ENCODE measurements around the gene CRNKL1.
"Not testable (repeated sequence)": the region's sequence is repeated elsewhere in the genome, so short reads cannot be mapped to it uniquely, and the experiment has no call there.

Gene CRNKL1

DNA sequence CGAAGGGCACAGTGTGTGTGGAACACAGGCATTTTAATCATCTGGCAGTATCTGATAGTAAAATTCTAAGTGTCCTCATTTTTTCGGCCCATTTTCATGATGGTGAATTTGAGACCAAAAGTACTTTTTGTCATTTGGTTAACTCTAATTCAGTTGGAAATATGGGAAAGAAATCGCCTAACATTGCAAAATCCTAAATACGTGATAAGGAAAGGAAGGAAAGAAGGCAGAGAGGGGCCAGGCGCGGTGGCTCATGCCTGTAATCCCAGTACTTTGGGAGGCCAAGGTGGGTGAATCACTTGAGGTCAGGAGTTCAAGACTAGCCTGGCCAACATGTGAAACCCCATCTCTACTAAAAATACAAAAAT, 48.3 kb downstream of the CRNKL1 start:
- DNase-seq = not testable (repeated sequence)

DNA sequence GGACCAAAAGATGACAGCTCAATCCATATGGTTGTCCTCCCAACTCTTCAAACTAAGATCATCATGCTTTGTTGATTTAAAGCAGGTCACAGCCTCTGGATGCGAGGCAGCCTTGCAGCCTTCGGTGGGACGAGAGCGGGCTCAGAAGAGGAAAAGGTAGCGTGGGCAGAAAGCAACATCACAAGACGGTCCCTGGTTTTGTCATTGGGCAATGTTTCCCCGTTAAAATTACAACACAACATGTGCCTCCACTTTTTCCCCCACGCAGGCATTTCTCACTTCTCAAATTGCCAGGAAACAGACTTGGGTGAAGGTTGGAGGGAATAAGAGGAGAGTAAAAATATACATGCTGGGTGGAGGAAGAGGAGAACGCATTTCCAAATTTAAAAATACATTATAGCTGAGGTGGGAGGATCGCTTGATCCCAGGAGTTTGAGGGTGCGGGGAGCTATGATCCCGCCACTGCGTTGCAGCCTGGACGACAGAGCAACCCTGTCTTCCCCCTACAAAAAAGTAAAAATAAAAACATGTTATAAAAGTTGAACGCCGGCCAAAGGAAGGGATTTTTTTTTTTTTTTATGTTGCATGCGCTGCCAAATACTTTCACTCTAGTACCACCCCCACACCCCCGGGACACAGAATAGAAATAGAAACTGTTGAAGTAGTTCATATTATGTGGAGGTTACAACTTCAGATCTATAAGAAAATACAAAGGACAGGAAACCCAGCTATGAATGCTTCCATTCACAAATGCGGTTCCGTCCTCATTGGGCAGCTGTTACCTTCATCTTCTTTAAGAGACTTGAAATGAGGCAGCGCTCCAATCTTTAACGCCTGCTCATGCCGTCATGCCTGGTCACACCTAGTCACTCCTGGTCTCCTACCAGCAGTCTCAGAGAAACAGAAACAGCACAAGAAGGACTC, 49.0 kb downstream of the CRNKL1 start:
- no peak for DNase-seq

DNA sequence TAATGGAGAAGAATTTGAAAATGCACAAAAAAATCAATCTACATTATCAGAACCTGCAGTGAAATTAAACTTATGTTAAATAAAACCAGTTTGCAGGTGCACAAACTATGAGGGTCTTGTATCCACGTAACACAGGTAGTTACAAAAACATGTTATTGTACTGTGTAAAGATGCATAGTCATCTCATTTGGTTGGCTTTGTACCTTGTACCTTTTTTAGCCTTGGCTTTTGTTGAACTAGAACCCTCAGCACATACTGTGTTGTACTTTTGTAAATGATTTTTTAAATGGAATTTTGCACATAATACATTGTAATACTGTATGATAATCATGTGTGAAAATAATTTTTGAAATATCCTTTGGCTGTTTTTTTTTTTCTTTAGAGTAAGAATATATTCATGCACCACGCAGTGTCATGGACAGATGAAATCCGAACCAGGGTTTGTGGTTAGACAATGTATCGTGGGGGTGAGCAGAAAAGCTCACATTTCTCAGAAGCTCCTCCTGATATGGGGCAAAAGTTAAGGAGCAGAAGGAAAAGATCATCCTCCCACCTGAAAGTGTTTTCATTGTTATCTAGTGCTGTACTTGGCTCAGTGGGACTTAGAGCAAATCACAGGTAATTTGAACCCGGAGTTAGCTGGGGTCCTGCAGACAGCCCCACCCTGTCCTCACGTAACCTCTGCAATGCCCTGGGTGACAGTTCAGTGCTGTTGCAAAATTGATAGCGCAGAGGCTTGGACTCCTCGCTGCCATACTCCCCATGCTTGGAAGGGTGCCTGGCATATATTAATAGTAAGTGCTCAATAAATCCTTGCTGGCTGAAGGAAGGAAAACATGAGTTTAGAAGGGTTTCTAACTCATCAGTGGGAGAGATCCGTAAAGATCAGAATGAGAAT, 49.9 kb downstream of the CRNKL1 start:
- DNase-seq = no peak

DNA sequence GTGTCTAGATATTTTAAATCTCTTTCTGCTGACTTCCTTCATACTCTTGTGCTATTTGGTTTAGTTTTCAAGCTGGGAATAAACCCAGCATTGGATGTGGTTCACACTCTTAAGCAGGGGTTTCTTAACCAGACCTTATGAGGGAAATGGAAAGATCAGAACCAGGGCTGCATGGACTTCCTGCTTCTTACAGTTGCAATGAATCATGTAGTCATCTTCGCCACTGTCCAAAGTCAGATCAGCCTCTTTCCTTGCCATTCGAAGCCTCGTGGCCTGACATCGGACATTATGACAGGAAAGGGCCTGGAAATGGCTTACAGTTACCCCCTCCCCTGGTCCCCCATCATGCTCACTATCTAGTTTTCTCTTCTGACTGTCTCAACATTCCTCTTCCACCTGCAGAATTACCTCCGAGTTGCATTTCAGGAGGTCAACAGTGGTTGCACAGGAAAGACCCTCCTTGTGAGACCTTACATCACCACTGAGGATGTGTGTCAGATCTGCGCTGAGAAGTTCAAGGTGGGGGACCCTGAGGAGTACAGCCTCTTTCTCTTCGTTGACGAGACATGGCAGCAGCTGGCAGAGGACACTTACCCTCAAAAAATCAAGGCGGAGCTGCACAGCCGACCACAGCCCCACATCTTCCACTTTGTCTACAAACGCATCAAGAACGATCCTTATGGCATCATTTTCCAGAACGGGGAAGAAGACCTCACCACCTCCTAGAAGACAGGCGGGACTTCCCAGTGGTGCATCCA, 51.9 kb downstream of the CRNKL1 start:
- DNase-seq = no peak

DNA sequence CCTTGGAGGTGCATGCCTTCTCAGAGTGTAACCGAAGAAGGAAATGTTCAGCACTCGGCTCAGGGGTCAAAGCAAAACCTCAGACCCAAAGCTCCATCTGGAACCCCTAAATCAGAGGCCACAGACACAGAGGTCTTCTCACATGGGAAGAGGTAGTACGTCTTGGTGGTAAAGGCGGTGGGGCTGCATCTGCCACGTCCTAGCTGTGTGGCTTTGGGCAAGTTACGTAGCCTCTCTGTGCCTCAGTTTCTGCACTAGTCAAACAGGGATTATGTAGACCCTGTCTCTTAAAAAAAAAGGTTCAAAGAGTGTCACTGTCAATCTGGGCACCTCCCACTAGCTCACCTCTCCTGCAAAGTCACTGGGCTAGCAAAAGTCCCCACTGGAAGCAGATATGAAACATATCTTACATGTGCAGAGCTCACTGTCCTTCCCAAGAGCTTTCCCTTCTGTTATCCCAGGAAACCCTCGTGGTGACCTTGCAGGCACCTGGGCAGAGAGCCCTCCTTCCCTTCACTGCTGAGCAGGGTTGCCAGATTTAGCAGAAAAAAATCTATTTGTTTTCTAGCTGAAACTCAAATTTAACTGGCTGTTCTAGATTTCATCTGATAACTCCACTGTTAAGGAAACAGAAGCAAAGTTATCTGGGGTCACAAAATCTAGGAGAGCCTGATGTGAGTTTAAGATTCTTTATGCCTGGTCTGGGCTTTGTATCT, 53.1 kb downstream of the CRNKL1 start:
- DNase-seq = no peak

DNA sequence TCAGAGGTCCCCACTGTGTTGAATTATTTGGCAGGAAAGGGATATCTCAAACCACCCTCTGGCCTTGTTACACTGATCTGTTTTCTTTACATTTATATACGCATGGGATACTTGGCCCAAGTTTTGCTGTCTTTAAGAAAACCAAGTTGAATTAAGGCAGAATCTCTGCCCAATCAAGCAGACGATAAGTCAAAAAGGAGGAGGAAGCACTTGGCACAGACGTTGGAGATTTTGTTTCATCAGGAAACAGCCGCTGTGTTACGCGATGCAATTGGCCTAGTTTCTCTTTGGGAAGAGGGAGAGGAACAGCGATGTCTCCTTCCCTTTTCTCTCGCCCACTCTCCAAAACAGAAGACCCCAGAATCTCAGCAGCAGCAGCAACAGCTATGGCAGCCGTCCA, 55.3 kb downstream of the CRNKL1 start:
- no peak for DNase-seq

DNA sequence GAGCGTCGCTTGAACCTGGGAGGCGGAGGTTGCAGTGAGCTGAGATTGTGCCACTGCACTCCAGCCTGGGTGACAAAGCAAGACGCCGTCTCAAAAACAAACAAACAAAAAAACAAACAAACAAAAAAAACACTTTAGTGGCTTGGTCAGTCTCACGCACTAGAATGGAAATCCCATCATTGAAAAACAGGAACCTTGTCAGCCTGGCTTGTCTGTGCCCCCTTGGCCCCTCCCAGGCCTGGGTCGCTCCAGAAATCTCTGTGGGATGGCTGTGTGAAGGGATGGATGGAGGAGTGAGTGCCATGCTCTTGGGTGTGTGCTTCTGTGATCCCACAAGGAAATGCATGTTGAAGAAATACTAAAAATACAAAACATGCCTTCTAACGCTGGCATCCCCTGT, 56.0 kb downstream of the CRNKL1 start:
- no peak for DNase-seq

DNA sequence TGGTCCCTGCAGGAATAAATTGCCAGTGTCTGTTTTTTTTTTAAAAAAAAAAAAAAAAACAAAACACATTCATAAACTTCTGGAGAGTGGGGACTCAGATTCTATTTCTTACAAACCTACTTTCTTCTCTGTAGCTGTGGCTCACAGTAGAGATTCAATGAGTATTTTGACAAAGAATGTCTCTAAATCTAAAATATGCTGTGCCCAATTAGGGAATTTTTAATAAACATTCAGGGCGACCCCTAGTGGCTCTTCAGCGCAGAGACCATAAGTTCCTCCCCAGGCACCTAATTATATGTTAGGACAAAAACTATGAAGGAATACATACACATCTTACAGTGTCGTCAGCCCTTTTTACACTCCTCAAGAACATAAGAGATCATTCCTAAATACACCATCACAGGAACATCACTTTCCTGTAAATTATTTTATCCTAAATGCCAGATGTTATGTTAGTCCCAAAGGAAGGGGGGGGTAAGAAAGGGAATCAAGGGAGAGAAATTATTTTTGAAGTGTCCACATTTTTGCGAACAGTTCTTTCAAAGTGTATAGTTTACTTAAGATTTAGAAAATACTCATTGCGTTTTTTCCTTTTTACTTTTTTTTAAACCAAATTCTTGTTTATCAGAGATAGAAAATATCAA, 56.9 kb downstream of the CRNKL1 start:
- DNase-seq = no peak

DNA sequence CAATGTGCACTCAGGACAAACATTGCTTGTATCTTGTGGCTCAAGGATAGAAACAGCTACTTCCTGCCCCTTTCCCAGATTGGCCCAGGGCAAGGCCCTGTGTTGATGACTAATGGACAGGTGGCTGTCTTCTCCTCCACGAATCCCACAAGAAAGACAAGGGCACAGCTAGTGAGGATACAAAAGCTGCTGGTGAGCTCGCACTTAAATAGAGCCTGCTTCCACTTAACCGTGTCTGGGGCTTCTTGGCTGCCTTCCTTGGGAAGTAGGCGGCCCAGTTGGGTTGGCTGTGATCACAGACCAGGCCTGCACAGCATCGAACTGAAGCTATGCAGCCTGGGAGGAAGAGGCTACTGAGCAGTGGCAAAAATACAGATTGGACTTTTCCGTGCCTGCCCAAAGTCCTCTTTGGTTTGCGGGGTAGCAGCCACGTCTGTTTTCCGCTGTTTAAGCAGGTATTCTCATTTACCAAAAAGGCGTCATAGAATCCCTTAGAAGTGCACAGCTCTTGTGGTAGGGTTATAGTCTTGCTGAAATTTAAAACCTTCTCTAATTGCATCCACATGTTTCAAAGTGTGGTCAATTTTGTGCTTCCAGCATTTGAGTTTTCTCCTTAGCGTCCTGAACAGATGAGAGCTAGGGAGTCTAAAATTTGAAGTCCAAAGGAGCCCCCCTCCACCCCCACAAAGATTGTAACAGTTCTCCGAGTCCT, 58.2 kb downstream of the CRNKL1 start:
- DNase-seq = no peak

DNA sequence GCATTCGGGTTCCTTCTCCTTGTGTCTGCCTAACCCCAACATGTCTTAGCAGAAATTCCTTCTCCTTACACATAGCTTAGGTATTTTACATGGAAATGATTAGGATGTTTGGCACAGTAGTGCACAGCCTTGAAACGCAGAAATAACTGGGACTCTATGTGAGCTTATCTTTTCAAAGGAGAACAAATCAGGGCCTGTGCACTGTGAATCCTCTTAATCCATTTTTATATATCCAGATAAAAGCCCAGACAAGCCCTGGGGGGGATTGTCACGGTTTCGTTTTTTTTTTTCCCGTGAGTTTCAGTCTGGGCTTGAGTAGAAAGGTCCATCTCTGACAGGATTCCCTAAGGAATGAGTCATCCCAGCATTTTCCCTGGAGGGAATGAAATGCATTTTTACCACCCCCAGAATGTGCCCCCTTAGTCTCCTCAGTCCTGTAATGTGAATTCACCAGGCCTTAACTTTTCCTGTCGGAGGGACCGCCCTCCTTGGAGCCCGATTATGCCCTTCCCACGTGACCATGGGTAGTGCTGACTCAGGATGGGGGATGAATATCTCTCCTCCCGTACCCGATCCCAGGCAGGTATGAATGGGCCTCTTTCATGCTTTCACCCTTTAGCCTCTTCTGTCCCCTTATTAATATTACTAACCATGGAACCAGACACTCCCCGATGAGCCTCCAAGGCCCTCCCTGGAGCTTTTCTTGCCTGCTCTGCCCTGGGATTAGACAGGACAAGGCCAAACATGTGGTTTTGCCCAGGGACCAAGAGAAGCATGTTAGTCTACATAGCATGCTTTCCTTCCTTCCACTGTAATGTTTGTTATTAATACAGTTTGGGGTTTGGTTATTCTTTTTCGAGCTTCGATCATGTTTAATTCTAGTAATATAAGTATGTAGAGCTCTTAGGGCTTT, 59.0 kb downstream of the CRNKL1 start:
- no peak for DNase-seq

DNA sequence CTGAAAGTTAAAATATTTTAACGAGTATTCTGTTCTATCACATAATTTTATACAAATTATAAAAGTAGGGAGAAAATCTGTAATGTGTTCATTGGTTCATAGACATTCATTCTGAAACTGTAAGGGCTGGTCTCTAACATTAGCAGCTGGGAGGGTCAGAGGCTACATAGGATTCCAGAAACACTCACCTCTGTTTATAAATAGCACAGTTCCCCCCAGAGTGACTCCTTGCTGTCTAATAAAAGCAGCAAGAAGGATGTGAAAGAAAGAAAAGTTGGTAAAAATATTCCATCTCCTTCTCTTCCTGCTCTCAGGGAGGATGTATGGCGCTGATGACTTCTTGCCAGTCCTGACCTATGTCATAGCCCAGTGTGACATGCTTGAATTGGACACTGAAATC, 60.4 kb downstream of the CRNKL1 start:
- DNase-seq = no peak

DNA sequence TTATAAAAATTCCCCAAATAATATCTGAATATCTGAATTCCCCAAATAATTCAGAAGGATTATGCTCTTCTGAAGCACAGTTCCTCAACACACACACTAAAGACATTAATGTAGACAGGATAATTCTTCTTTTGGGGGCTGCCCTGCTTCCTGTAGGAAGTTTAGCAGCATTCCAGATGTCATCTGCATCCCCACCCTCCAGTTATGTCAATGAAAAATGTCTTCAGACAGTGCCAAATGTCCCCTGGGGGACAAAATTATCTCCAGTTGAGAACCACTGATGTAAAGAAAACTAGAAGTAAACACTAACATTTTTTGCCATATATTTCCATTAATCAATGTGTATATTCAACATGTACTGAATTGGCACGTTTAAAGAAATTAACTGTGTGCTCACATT, 61.0 kb downstream of the CRNKL1 start:
- no peak for DNase-seq

DNA sequence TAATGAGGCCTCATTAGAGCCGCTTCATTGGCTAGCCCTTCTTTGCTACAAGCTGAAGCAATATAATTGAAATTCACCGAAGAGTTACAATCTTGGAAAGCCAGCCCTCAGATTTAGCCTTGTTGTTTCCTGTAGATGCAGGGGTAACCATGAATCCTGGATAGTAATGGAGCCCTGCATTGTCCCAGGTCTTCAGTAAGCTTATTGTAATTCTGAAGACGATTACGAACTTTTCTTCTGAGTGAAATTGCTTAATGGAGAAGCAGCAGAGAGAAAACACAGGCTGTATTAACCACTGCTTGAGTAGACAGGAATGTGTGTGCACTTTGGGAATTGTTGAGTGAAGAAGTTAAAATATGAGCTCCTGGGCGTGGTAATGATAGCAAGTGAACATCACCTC, 61.4 kb downstream of the CRNKL1 start:
- no peak for DNase-seq

DNA sequence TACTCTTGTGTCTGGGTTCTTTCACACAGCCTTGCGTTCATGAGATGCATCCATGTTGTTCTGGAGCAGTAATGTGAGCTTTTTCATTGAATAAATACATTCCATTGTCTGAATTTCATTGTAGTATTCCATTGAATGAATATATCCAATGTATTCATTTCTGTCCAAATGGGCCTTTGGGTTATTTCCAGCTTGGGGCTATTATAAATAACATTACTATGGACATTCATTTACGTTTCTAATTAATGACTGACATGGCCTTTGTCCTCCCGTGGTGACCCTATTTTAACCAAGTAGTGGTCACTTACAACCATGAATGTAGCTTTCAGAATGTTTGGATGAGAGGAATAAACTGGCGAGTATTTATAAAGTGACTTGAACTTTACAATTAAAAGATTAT, 65.2 kb downstream of the CRNKL1 start:
- DNase-seq = no peak

DNA sequence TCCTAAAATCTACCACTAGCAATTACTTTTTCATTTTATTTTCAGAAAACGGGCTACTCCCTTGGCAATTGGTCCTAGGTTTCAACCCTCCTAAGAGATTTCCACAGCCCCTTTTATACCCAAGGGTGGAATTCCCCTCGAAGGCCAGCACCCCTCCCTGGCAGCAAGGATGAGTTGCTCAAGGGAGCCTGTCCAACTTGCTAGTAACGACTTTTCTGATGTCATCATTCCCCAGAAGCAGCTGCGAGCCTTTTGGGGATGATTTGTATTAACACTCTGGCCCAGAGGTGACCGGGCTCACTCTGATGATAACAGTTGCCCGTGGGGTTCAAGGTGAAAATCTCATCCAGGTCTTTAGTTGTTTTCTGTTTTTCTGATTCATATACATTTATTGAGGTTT, 65.8 kb downstream of the CRNKL1 start:
- DNase-seq = no peak

Measured in activated CD4-positive, CD25-positive, alpha-beta regulatory T cell (primary cell).